ENCODE results near the gene MAK. TPM values are rescaled to one million over a fixed set of nuclear protein-coding genes. Genes with fewer than 3 reads are reported as not detected.

The MAK gene
- total RNA-seq, 1 experiment from 2014 or later: 0.20 TPM

- DNase-seq: no peak
- Histone ChIP-seq H3T11ph (ENCODE audit: low read length) (no peak overlapping the region), H3K27me3 (ENCODE audit: insufficient read depth, low read length) (no peaks in the 10 kb centered on the region), H4K91ac (ENCODE audit: insufficient read length, low read depth, low read length) (no peak overlapping the region), H4K5ac (ENCODE audit: insufficient read length, low read depth, low read length) (no peak overlapping the region), H4K20me1 (ENCODE audit: control insufficient read depth, insufficient read depth, insufficient read length) (no peaks in the 10 kb centered on the region), H3K4me2 (ENCODE audit: insufficient read depth, insufficient read length, low read length) (no peak overlapping the region), H3K4me1 (ENCODE audit: insufficient read depth, low read length) (no peaks in the 10 kb centered on the region), H2BK120ac (ENCODE audit: low read depth, low read length, poor library complexity, severe bottlenecking) (no peak overlapping the region), H3K23ac (ENCODE audit: insufficient read length, low read depth, low read length) (no peak overlapping the region), H3K4ac (ENCODE audit: low read depth, low read length) (no peak overlapping the region), H2BK15ac (ENCODE audit: low read depth, low read length) (no peak overlapping the region), H3K79me2 (ENCODE audit: insufficient read depth, low read length) (no peaks in the 10 kb centered on the region), H4K8ac (replicated peaks; ENCODE audit: insufficient read length, low read depth, low read length) (no peak overlapping the region), H3K9me3 (ENCODE audit: control insufficient read depth, low read depth, low read length) (no peaks in the 10 kb centered on the region), H2BK12ac (ENCODE audit: insufficient read length, low read depth, low read length) (no peak overlapping the region), H2AFZ (ENCODE audit: low read length) (no peak overlapping the region), H3K9ac (ENCODE audit: extremely low read depth, insufficient read length, low read length) (no peak overlapping the region), H2AK5ac (ENCODE audit: insufficient read length, low read length) (no peak overlapping the region), H3K56ac (ENCODE audit: insufficient read length, low read depth, low read length) (no peak overlapping the region), H3K79me1 (ENCODE audit: insufficient read depth, low read depth, low read length, poor library complexity, severe bottlenecking) (no peaks in the 10 kb centered on the region), H2BK5ac (ENCODE audit: insufficient read length, low read length) (no peak overlapping the region), H3K14ac (ENCODE audit: insufficient read depth, low read length) (no peak overlapping the region), H3K23me2 (ENCODE audit: insufficient read length, low read depth, low read length, poor library complexity, severe bottlenecking) (no peaks in the 10 kb centered on the region), H2BK20ac (ENCODE audit: low read depth, low read length, poor library complexity, severe bottlenecking) (no peak overlapping the region), H3K27ac (ENCODE audit: insufficient read length, low read depth, low read length) (no peak overlapping the region), H3K18ac (ENCODE audit: insufficient read length, low read depth, low read length) (no peak overlapping the region)
- Mint-ChIP-seq H3K27me3 (ENCODE audit: low read depth) (peaks cover 2% of the 10 kb centered on the region; the same call in 1 of the 2 replicates), H3K4me1 (peaks cover 4% of the 10 kb centered on the region in 2 experiments; a peak in 3 of 4 replicates), H3K36me3 (ENCODE audit: insufficient read depth in 1 of 3, low read depth in 3 of 3) (peaks cover 4 to 15% (median 6%) of the 10 kb centered on the region in 3 experiments; a peak in 5 of 7 replicates), H3K4me3 (no peak overlapping the region), H3K9me3 (peaks cover 18 to 19% of the 10 kb centered on the region in 2 experiments), H3K27ac (no peak overlapping the region)
- TF ChIP-seq, protein P1, sequence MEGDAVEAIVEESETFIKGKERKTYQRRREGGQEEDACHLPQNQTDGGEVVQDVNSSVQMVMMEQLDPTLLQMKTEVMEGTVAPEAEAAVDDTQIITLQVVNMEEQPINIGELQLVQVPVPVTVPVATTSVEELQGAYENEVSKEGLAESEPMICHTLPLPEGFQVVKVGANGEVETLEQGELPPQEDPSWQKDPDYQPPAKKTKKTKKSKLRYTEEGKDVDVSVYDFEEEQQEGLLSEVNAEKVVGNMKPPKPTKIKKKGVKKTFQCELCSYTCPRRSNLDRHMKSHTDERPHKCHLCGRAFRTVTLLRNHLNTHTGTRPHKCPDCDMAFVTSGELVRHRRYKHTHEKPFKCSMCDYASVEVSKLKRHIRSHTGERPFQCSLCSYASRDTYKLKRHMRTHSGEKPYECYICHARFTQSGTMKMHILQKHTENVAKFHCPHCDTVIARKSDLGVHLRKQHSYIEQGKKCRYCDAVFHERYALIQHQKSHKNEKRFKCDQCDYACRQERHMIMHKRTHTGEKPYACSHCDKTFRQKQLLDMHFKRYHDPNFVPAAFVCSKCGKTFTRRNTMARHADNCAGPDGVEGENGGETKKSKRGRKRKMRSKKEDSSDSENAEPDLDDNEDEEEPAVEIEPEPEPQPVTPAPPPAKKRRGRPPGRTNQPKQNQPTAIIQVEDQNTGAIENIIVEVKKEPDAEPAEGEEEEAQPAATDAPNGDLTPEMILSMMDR (conservative IDR thresholded peaks at IDR 0.05): no peak
- WGBS (ENCODE audit: extremely low coverage, insufficient read length, low lambda C conversion rate): no CpG with 5 or more reads among the region's 11 CpGs
Measured at GRCh38 chr6:10852361-10852960, 14.1 kb upstream of the MAK start.
